PC-3 (cell line): ENCODE results near the gene THEM4. TPM values are rescaled to one million over a fixed set of nuclear protein-coding genes. Genes with fewer than 3 reads are reported as not detected.

Source experiments
- ATAC-seq: fragments of 200-7000 bp; cut with Tn5 transposase; 2 replicates; pipeline ENCODE4 v1.9.1; 2020; ENCODE audit warnings: mild to moderate bottlenecking, moderate library complexity
- BruUV-seq: library from RNA; stranded (reverse); fragments of 400-500 nt; replicated peaks from 2 replicates; lab custom pipeline; 2021; lab: Mats Ljungman, UMichigan
- CTCF ChIA-PET: fragments of 300-600 bp; sonication (Branson Sonifier 250); formaldehyde crosslinking; loops from one replicate; lab custom pipeline; 2022; ENCODE audit warnings: antibody characterized with exemption; lab: Charles Lee
- POLR2A ChIA-PET: fragments of 300-600 bp; sonication (Branson Sonifier 250); formaldehyde crosslinking; loops from one replicate; lab custom pipeline; 2022; ENCODE audit warnings: antibody characterized with exemption; ENCODE audit not compliant: unreplicated experiment; lab: Charles Lee
- DNase-seq: peaks from one replicate; pipeline ENCODE4 v3.0.0-alpha.2; 2015
- H2AFZ ChIP-seq: fragments of 300-600 bp; sonication (generic); 2 replicates; pipeline ENCODE4 v1.6.0; 2016; ENCODE audit warnings: antibody characterized with exemption, low read length
- H3F3A ChIP-seq: fragments of 300-600 bp; sonication (generic); one replicate; pipeline ENCODE4 v1.6.0; 2017; ENCODE audit warnings: antibody characterized with exemption, low read length, control low read depth, mild to moderate bottlenecking; ENCODE audit not compliant: unreplicated experiment
- H3K27ac ChIP-seq: fragments of 300-600 bp; sonication (generic); 2 replicates; pipeline ENCODE4 v1.5.1; 2016; ENCODE audit warnings: mild to moderate bottlenecking, low read length
- H3K27me3 ChIP-seq: fragments of 300-600 bp; sonication (generic); 2 replicates; pipeline ENCODE4 v1.6.1; 2016; ENCODE audit warnings: low read length, mixed read lengths
- H3K36me3 ChIP-seq: fragments of 300-600 bp; sonication (generic); 2 replicates; pipeline ENCODE4 v1.6.1; 2016; ENCODE audit warnings: low read depth, mixed run types, low read length, mixed read lengths
- H3K4me1 ChIP-seq: fragments of 300-600 bp; sonication (generic); 2 replicates; pipeline ENCODE4 v1.5.1; 2016; ENCODE audit warnings: low read length; ENCODE audit not compliant: insufficient read depth
- H3K4me2 ChIP-seq: fragments of 300-600 bp; sonication (generic); 2 replicates; pipeline ENCODE4 v1.6.0; 2016; ENCODE audit warnings: low read length
- H3K4me3 ChIP-seq: fragments of 300-600 bp; sonication (generic); 2 replicates; pipeline ENCODE4 v1.5.1; 2016; ENCODE audit warnings: mild to moderate bottlenecking, low read length, mixed read lengths
- H3K79me2 ChIP-seq: fragments of 300-600 bp; sonication (generic); 2 replicates; pipeline ENCODE4 v1.6.1; 2017; ENCODE audit warnings: low read length, mixed read lengths
- H3K9ac ChIP-seq: fragments of 300-600 bp; sonication (generic); 2 replicates; pipeline ENCODE4 v1.6.0; 2016; ENCODE audit warnings: mild to moderate bottlenecking, low read length
- H3K9me2 ChIP-seq: fragments of 300-600 bp; sonication (generic); replicated peaks from 2 replicates; pipeline ENCODE4 v1.6.1; 2016; ENCODE audit warnings: mixed run types, low read length, mixed read lengths
- H3K9me3 ChIP-seq: fragments of 300-600 bp; sonication (generic); 2 replicates; pipeline ENCODE4 v1.6.1; 2016; ENCODE audit warnings: low read length, mixed read lengths
- H4K20me1 ChIP-seq: fragments of 300-600 bp; sonication (generic); 2 replicates; pipeline ENCODE4 v1.6.1; 2016; ENCODE audit warnings: low read length, mixed read lengths
- EZH2 ChIP-seq: fragments of 300-600 bp; sonication (generic); IDR thresholded peaks from one replicate; pipeline ENCODE4 v1.6.1; 2017; ENCODE audit warnings: antibody characterized with exemption, mild to moderate bottlenecking, low read length; ENCODE audit not compliant: unreplicated experiment
- EZH2phosphoT487 ChIP-seq: fragments of 300-600 bp; sonication (generic); IDR thresholded peaks from 2 replicates; pipeline ENCODE4 v1.6.1; 2018; ENCODE audit warnings: mild to moderate bottlenecking, antibody characterized with exemption, low read length, borderline replicate concordance
- intact Hi-C: fragments of 100-400 bp; cut with micrococcal nuclease; formaldehyde crosslinking; loops from 2 replicates; pipeline ENCODE4 v1.9.0; 2023
- total RNA-seq: library from RNA; depleted of rRNA; stranded (reverse); fragments of >200 nt; gene quantifications from 2 replicates; pipeline ENCODE4 v1.2.3, GENCODE V29; 2014
- TF ChIP-seq, protein P1 (sequence below): fragments of 300-600 bp; sonication (generic); conservative IDR thresholded peaks from 2 replicates; pipeline ENCODE4 v1.5.1; 2017; ENCODE audit warnings: antibody characterized with exemption, low read depth, mild to moderate bottlenecking, low read length

The THEM4 gene
- total RNA-seq, 1 experiment from 2014 or later: 18.1 TPM

DNA sequence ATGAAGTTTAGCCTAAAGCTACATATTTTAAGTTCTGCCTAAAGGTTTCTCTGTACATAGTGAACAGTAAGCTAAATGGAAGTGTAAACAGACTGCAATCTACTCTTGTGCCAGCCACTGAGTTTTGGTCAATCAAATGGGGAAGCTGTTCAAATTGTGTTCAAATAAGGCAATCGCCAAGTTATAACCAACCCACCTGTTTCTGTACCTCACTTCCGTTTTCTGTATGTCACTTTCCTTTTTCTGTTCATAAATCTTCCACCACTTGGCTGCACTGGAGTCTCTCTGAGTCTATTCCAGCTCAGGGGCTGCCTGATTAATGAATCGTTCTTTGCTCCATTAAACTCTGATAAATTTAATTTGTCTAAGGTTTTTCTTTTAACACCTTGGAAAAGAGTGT is 10.8 kb upstream of the THEM4 start:
- no TSS peak for BruUV-seq
- H3K9me3 ChIP-seq: no peaks in the 10 kb centered on the region
- ATAC-seq (no peak), DNase-seq (no peak)
- no peaks in the 10 kb centered on the region for H4K20me1 ChIP-seq
- H3K9ac ChIP-seq: no peak overlapping the region
- H3K27ac ChIP-seq: no peak overlapping the region
- H3K4me2 ChIP-seq: no peak overlapping the region
- ChIA-PET POLR2A (no interaction called here), CTCF (interaction anchor here (0.9 kb wide), 1 partner anchor 10 kb away, joined by 3 read pairs; no protein-coding TSS in a partner anchor)
- no peak overlapping the region for H2AFZ ChIP-seq
- no peak overlapping the region for H3K4me3 ChIP-seq
- intact Hi-C loops: no loop called here
- TF ChIP-seq EZH2phosphoT487 (no peak), EZH2 (no peak)
- TF ChIP-seq, protein P1, sequence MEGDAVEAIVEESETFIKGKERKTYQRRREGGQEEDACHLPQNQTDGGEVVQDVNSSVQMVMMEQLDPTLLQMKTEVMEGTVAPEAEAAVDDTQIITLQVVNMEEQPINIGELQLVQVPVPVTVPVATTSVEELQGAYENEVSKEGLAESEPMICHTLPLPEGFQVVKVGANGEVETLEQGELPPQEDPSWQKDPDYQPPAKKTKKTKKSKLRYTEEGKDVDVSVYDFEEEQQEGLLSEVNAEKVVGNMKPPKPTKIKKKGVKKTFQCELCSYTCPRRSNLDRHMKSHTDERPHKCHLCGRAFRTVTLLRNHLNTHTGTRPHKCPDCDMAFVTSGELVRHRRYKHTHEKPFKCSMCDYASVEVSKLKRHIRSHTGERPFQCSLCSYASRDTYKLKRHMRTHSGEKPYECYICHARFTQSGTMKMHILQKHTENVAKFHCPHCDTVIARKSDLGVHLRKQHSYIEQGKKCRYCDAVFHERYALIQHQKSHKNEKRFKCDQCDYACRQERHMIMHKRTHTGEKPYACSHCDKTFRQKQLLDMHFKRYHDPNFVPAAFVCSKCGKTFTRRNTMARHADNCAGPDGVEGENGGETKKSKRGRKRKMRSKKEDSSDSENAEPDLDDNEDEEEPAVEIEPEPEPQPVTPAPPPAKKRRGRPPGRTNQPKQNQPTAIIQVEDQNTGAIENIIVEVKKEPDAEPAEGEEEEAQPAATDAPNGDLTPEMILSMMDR: no peak
- no peaks in the 10 kb centered on the region for H3K27me3 ChIP-seq
- H3F3A ChIP-seq: no peaks in the 10 kb centered on the region
- no peaks in the 10 kb centered on the region for H3K9me2 ChIP-seq
- no peaks in the 10 kb centered on the region for H3K79me2 ChIP-seq
- no peaks in the 10 kb centered on the region for H3K36me3 ChIP-seq
- H3K4me1 ChIP-seq: peaks cover 5% of the 10 kb centered on the region; the same call in 1 of the 2 replicates

DNA sequence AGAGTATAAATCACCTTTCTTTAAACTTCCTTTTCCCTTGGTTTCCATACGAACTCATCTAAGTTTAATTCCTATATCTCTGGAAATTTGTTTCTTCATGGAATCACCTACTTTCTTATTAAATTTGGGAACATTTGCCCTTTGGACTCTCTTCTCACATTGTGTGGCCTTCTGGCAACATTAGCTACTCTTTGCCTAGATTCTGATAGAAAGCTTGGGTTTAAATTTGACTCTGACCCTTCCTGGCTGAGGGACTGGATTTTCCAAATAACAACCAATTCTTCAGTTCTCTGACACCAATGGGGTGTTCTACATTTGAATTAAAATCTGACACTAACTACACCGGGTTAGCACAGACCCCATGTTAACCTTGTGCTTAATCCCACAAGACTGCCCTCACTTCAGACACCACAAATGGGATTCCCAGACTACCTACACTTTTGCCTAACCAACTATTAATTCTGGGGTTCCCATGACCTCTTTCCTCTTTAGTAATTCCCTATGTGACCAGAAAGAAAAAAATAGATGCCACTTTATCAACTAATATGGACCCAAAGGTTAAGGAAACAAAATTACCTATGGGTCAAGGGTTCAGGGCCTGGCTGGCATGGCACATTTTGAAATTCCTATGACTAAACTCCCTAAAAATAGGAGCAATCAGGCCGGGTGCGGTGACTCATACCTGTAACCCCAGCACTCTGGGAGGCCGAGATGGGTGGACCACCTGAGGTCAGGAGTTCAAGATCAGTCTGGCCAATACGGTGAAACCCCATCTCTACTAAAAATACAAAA is 9.7 kb upstream of the THEM4 start:
- Histone ChIP-seq H3K4me1 (peaks cover 6% of the 10 kb centered on the region; the same call in 1 of the 2 replicates), H3K9me3 (no peaks in the 10 kb centered on the region), H3K9me2 (no peaks in the 10 kb centered on the region), H3K9ac (no peak overlapping the region), H3F3A (no peaks in the 10 kb centered on the region), H3K27me3 (no peaks in the 10 kb centered on the region), H3K79me2 (no peaks in the 10 kb centered on the region), H3K4me3 (no peak overlapping the region), H3K36me3 (no peaks in the 10 kb centered on the region), H2AFZ (no peak overlapping the region), H3K27ac (no peak overlapping the region), H3K4me2 (no peak overlapping the region), H4K20me1 (no peaks in the 10 kb centered on the region)
- TF ChIP-seq, protein P1: no peak
- TF ChIP-seq EZH2 (no peak), EZH2phosphoT487 (no peak)
- ChIA-PET CTCF (no interaction called here), POLR2A (no interaction called here)
- intact Hi-C loops: no loop called here
- DNase-seq (no peak), ATAC-seq (no peak)
- no TSS peak for BruUV-seq

DNA sequence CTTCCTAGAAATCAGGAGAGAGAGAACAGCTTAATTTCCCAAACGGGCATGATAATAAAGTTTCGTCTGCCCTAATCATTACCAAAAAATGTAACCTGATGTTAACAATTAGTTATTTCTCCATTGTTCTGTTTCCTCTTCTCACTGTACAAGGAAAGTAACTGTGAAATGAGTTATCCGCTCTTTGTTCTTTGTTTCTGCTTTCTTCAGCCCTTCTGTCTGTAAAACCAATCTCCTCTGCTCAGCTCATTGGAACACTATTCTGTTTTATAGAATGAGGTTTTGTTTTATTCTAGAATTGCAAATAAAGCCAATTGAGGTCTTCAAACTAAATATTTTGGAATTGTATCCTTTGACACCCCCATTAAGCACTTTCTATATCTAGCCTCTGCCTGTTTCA is 8.8 kb upstream of the THEM4 start:
- TF ChIP-seq EZH2phosphoT487: no peak
- TF ChIP-seq, protein P1: no peak
- POLR2A ChIA-PET: interaction anchor here (0.7 kb wide), 1 partner anchor 18 kb away, joined by 4 read pairs; no protein-coding TSS in a partner anchor
- Histone ChIP-seq H3K9ac (no peak overlapping the region), H3K27me3 (no peaks in the 10 kb centered on the region), H3K4me1 (peaks cover 6% of the 10 kb centered on the region; the same call in 1 of the 2 replicates), H3K27ac (no peak overlapping the region), H3K36me3 (no peaks in the 10 kb centered on the region), H4K20me1 (no peaks in the 10 kb centered on the region), H3K4me2 (no peak overlapping the region), H3F3A (no peaks in the 10 kb centered on the region), H3K9me2 (no peaks in the 10 kb centered on the region), H3K79me2 (no peaks in the 10 kb centered on the region), H3K9me3 (no peaks in the 10 kb centered on the region), H3K4me3 (no peak overlapping the region), H2AFZ (no peak overlapping the region)
- DNase-seq (no peak), ATAC-seq (no peak)
- CTCF ChIA-PET: no interaction called here
- BruUV-seq: no TSS peak
- intact Hi-C loops: no loop called here
